CD4-positive, alpha-beta T cell treated with Interleukin-4 for 1 hour (primary cell): Measurements from ENCODE around the gene SH3GLB2.
"Not testable (repeated sequence)": the region's sequence is repeated elsewhere in the genome, so short reads cannot be mapped to it uniquely, and the experiment has no call there.

Experiments
- DNase-seq, 2 donors: peaks; one replicate each; pipeline ENCODE4 v3.0.0-alpha.2; 2020 to 2022

SH3GLB2 gene

DNA sequence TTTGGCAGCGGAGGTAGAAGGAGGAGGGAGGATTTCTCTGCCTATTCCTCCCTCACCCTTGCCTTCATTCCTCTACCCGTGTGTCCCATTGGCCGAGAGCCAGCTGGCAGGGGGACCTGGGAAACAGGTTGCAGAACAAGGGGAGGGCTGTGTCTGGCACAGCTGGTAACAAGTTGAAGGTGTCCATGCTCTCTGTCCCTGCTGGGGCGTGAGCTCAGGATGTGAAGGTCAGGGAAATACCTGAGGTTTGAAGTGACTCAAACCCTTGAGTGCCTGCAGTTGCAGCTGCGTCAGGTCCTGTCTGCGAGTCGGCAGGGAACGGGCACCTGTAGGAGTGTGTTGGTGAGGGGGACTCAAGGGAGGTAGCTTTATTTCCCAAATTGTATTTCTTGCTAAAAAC, 24.5 kb upstream of the SH3GLB2 start:
- no peak for DNase-seq

DNA sequence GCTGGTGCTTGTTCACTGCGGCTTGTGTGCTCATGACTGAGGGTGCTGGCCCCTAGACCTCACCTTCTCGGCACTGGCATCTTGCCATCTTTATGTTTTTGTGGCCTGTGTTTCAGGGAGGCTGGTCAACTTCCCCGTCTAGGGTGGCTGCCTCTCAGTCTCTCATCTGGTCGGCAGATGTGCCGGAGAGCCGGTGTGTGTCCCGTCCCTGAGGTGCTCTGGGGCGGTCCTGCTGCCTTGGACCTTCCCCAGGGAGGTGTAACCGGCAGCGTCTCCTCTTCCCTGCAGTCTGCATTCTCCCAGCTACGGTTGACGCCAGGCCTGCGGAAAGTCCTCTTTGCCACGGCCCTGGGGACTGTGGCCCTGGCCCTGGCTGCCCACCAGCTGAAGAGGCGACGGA, 13.9 kb upstream of the SH3GLB2 start:
- no peak for DNase-seq

DNA sequence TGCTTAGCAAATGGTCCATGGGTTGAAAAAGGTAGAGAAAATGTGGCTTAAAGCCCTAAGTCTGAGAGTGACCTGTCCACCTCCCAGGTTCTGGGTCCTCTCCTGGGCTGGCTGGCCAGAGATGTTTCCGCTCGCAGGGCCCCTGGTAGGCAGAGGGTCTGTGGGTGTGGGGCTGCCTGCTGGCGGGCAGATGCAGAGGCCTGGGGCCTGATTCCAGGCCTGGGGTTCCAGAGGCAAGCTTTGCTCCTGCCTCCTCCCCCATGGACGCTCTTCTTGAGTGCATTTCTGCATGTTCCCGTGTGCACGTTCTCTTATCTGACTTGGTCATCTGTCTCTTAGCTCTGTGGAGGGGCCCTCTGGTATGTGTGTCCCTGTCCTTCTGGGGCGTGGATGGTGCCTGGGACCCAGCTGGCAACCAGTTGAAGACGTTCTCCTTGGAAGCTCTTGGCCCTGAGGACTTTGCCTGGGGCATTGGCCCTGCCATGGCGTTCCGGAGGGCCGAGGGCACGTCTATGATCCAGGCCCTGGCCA, 12.0 kb upstream of the SH3GLB2 start:
- DNase-seq: no peak

DNA sequence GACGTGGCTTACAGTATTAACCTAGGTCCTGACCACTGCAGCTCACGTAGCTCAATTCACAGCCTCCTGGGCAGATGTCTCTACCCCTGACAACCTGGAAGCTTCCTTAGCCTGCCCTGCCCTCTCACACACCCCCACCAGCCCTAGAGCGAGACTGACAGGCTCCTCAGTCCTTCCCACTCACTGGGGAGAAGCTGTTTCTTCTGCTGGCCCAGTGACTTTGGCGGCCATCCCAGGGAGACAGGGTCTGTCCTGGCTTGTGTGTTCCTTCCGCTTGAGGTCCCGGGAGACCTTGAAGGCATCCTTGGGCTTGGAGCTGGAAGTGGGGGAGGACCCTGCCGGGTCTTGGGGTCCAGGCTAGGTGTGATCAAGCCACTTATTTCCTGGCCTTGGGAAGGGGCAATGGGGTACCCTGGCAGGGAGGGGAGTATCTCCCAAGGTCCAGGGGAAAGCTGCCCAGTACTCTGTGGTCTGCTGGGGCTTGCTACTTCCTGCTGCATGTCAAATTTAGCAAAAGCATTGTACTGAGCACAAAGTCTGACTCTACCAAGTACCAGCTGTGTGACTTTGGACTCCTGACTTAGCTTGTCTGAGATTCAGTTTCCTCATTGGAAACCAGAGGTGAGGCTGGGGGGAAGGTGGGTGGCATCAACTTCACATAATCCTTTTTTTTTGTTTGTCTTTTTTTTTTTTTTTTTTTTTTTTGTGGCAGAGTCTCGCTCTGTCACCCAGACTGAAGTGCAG, 10.2 kb upstream of the SH3GLB2 start:
- no peak for DNase-seq

DNA sequence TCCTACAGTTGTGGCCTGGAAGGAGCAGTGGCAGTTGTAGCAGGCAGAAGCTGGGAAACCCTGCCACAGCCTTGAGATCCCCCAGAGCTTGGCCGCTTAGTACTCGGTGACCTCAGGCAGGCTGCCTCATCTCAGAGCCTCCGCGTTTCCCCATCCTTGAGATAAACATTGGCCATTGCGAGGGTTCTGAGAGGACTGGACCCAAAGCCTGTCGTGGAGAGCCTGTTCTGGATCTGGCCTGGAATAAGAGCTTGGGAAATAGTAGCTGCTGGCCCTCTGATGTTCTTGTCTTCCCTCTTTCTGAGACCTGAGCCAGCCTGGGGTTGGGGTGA, 9.6 kb upstream of the SH3GLB2 start:
- no peak for DNase-seq

DNA sequence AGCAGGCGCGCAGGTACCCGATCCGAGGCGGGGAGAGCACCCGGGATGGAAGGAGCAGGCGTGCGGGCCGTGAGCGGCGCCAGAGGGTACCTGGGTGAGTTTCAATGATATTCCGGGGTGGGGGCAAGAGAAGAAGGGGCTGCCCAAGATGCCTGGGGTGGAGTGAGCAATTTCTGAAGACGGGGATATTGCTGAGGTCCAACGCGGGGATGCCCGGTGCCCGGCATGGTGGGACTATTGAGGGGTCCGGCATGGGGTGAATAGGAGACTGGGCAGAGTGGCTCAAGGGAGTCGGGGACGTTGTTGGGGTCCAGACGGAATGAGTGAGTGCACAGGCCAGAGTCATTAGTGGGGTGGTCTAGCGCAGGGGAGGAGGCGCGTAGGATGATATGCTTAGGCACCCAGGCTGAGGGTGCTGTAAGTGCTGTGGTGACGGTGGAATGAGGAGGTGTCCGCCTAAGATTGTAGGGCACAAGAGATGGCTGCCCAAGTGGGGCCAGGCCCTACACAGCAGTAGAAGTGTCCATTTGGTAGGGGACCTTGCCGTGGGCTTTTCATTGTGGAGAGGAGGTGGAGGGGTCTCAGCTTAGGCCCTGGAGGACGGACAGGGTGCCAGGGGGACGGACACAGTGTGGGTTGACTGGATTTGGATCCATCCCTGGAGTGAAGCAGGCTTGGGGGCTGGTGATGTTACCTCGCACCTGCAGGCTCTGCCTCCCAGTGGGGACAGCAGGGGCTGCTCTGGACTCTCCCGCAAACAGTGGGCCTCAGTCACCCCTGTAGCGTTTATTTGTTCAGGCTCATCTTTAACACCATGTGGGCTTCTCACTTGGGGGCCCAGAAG, 9.0 kb upstream of the SH3GLB2 start:
- DNase-seq: no peak

DNA sequence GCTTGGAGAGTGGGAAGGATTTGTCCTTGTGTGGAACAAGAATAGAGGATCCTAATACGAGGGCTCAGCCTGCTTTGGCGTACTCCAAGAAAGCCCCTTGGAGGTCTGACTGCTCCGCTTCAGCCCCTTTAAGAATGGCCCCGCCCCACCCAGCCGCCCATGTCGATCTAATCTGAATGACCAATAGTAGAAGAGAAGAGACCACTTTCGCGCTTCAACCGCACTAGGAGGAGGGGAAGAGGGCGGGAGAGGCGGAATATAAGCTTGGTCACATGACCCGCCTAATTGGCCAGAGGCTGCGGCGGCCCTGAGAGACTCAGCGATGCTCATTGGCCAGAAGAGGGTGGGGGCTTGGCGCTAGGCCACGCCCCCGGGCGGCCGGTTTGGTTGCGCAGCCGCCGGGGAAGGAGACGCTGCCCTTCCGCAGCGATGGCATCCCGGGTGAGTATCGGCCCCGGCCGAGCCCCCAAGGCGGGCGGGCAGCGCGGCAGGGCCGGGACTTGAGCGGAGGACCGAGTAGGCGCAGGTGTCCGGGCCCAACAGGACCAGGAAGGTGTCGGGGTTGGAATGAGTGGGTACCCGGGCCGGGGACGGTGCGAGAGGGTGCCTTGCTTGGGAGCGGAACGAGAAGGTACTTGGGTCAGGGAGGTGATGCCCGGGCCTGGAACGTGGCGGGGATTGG, 8.3 kb upstream of the SH3GLB2 start, which contains the start of gene MIGA2:
TSS of gene MIGA2 (plus strand) at position 386 of the 682 bp plus-strand sequence. CDS start 3,969 bp downstream, outside the sequence.
- peak; percentile 97 to 98 for DNase-seq

DNA sequence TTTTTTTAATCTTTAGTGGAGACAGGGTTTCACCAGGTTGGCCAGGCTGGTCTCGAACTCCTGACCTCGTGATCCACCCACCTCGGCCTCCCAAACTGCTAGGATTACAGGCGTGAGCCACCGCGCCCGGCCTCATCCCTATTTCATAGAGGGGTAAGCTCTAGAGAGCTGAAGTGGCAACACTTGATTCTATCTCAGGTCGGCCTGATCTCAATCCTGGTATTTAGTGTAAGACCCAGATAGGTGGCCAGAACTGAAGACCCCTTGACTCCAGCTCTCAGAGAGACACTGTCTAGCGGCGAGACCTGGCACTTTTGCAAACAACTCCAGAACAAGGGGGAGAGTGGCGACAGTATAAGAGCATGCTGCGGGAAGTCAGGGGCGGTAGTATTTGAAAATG, 7.7 kb upstream of the SH3GLB2 start:
- not testable (repeated sequence) for DNase-seq

DNA sequence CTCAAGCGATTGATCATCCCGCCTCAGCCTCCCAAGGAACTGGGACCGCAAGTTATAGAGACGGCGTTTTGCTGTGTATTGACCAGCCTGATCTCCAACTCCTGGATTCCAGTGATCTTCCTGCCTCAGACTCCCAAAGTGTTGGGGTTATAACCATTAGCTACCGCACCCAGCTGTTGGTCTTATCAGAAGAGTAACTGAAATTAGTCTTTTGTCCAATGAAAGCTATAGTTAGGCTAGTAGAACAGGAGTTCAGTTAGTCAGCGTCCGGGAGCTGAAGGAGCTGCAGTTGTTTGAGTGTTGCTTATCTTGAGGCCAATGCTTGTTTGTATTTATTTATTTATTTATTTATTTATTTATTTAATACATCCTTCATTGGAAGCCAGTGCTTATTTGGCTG, 5.1 kb upstream of the SH3GLB2 start:
- no peak for DNase-seq

DNA sequence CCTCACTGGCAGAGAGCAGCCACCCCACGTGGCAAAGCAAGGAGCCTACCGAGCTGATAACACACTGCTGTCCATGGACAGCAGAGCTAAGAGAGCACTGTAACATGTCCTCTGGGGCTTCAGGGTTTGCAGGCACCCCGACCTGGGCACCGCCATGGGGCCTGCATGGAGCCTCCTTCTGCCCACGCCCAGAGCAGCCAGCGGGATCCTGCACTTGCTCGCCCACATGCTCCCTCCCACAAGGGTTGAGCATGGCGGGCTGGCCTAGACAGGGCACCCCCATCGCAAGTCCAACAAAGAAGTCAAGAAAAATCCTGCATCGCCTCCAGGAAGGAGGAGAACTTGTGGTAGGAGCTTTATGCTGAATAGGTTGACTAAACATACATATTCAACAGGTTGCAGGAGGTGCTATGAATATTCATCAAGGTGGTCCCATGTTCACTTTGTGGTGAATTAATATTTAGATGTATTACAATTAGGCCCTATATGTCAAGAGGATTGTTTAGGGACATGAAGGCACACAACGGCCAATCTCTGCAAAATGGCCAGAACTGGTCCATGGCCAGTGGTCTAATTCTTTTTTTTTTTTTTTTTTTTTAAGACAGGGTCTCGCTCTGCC, 4.5 kb upstream of the SH3GLB2 start:
- no peak for DNase-seq

DNA sequence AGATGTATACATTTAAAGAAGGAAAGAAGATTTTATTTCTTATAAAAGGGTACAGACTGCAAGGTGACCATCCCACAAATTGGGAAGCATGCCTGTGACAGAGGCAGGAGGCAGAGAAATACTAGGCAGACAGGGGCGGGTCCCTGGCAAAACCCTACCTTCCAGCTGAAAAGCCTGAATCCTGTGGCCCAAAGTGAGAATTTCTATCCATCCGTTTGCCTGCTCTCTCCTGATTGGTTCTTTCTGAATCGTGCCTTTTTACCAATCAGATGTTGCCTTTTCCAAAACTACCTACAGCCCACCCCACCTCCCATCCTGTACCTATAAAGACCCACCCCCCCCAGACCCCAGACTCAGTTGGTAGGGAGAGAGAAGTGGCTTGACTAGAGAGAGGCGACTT, 3.4 kb upstream of the SH3GLB2 start:
- DNase-seq: no peak

DNA sequence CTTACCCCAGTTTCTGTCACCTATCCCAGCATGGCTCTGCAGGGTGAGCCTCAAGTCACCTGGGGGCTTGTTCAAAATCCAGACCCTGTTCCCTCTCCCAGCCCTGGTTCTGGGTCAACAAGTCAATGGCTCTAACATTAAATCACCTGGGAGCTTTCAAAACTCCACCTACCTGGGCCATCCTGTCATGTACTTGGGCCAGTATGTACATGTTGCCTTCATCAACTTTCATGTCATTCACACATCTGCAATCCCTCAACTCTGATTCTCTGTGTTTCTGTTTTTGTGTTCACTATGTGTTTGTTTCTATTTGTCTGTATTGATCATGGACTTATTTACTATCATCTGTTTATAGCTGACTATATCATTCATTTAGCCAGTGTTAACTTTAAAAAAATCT, 2.1 kb upstream of the SH3GLB2 start:
- no peak for DNase-seq

DNA sequence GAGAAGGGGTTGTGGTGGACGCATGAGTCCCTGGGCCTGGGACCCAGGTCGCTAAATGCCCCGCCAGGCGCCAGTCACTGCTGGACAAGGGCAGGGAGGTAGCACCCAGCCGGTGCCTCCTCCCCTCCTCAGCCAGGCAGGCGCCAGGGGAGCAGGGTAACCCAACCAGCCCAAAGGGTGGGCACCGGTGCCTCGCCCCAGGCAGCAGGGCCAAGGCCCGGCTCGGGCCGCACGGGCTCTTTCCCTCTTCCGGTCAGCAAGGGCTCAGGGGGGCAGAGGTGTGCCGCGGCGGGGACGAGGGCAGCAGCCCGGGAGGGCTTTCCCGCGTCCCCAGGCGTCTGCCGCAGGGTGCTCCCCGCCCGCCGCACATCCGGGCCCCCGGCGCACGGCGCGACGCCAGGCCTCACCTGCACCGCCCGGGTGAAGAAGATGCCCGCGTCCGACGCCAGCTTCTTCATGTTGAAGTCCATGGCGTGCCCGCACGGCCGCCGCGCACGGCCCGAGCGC, 393 bp downstream of the SH3GLB2 start:
- DNase-seq: peak in 1 of 2 donors; percentile 74

DNA sequence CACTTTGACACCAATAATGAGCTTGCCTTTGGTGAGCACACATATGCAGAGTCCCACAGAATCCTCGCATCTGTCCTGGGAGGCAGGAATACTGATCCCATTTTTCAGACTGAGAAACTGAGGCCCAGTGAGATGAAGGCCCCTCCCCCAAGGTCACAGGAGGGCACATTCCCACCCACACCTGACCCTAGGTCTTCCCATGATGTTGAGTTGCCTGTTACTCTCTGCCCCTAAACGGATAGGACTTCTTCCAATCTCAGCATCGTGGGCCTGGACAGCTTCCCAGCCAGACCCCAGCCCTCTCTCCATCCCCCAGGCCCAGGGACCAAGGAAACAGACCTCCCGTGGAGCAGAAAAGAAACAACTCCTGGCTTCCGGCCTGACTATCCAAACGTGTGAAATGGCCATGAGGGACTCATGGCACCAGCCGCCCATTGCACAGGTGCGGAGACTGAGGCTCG, 877 bp downstream of the SH3GLB2 start:
- DNase-seq: no peak

DNA sequence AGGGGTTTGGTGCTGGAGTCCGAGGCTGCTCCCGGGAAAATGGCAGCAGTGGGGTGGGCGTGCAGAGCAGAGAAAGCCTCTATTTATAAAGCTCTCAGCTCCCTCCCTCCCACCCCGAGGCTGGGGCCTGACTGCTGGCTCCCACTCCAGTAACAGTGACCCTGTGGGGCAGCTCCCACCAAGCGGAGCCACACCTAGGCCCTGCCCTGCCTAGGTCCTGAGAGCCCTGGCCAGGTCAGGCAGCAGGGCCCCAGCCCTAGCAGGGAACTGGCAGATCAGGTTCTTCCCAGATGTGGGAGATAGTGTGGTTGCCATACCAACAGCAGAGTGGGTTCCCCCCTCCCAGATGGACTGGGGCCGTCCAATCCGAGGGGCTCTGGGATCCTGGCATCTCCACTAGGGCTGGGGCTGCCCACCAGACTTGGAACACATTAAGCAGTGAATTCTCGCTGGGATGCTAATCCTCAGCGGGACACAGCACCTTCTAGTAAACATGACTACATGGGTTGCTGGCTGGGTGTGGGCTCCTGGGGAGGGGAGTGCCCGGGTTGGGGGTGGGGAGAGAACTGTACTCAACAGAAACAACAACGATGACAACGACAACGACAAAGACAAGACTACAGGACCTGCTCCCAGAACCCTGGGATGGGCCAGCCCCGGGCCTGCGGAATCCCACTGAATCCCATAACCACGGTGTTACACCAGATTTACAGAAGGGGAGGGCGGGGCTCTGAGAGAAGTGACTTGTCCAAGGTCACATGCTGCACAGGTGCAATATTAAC, 1.5 kb downstream of the SH3GLB2 start:
- no peak for DNase-seq

DNA sequence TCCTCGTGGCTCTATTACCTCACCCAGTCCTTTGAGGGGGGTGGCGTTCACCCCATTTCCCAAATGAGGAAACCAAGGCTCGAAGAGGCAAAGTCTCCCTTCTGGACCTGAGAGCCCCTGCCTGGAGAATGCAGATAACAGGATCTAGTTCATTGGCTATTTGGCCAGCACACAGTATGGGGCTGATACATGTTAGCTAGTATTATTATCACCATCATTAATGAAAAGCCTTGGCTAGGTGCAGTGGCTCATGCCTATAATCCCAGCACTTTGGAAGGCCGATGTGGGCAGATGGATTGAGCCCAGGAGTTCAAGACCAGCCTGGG, 4.3 kb downstream of the SH3GLB2 start:
- no peak for DNase-seq

DNA sequence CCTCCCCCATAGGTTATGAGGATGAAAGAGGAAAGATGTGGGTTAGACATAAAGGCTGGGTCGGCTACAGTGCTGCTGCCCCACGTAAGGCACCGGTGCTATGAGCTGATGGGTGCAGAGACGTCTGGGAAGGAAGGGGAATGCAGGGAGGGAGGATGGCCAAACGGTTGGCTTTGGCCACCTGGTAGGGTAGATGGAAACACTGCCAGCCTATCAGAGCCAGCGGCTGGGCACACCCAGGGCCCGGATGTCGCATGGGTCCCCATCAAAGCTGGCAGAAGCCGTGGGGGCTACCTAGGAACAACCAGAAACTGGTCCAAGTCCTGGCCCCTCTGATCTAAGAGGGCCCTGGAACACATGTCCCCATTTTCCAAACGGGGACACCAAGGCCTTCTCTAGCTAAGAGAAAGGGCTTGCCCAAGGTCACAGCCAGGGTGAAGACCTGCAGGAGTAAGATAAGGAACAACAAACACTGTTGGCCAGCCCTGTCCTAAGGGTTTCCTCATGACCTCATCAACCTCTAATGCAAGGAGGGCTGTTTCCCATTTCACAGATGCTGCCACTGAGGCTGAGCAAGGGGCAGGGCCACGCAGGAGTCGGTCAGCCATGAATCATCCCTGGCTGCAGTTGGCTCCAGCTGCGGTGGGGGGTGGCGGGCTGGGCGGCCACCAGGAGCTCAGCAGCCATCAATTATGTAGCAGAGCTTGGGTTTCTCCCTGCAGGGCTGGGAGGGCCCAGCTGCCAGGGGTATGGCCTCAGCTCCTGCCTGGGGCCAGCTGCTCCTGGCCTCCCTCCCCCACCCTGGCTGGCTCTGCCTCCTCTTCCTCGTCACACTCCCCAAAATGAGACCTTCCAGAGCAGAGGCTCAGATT, 4.9 kb downstream of the SH3GLB2 start:
- DNase-seq: no peak

DNA sequence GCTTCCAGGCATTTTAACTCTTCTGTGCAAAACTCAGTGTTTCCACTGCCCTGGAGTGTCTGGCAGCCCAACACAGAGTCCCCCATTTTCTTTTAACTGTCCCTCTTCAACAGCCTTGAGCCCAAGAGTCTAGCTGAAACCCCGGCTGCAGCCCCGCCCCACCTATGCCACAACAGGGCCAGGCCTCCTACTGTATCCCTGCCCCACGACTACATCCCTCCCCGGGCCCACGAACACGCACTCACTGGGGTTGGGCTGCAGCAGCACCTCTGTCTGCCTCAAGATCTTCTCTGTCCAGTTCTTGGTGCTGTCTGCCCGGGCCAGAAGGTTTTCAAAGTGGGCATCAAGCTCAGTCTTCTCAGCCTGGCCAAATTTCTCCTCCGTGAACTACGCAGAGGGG, 6.1 kb downstream of the SH3GLB2 start:
- DNase-seq: no peak

DNA sequence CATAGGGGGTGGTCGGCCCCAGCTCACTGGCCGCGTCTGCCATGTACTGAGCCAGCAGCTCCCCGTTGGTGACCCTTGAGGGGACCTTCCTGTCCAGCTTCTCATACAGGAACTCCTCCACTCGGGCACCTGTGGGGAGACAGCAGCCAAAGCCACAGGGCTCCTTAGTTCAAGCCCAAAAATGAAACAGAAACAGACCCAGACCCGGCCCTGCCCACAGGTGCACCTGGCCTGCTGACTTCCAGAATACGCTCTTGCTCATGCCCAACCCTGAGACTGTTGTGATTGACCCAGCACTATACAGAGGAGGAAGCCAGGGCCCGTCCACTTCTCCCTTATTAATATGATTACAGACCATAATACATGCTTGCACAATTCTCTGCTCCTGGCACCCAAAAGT, 7.0 kb downstream of the SH3GLB2 start:
- DNase-seq: no peak

DNA sequence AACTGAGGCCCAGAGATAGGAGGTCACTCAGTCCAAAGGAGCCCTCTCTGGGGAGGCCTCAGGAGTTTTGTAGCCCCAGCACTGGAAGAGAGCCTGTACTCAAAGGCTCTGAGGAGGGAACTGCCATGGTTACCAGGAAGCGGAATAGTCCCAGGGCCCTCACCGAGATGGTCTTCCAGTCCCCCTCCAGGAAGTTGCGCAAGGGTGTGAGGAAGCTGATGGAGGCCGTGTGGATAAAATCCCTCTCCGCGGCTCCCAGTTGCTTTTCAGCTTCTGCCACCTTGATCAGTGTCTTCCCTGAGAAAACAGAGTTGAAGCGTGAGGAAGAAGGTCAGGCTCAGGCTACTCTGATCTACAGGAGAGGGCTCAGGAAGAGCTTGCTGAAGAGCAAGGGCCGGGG, 13.5 kb downstream of the SH3GLB2 start:
- no peak for DNase-seq

DNA sequence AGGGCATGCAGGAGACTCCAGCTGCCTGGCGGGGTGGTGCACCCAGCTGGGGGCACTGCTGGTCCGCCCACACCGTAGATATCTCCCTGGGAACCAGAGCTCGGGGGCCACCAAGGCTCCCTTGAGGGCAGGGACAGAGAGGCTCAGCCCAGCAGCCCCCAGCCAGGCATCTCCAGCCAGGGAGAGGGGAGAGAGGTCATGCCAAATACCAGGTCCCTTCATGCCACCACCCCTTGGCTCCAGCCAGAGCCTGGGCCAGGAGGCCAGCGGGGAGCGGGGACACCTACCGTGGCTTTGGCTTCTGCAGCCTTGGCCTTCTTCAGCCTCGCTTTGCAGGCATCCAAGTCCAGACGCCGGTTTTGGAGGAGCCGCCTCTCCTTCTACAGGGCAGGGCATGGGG, 14.0 kb downstream of the SH3GLB2 start:
- no peak for DNase-seq
